Endothelial cell (in vitro differentiated cells): ENCODE measurements around the gene SLC8A2. TPM values are rescaled to one million over a fixed set of nuclear protein-coding genes. Genes with fewer than 3 reads are reported as not detected.

Experiments used
- DNase-seq: peaks from one replicate; pipeline ENCODE4 v3.0.0; 2021; ENCODE audit warnings: low spot score
- H3K27ac Mint-ChIP-seq: one replicate; pipeline ENCODE4 v1.8.0; 2021; ENCODE audit warnings: mixed read lengths, inconsistent platforms; ENCODE audit not compliant: unreplicated experiment
- H3K27me3 Mint-ChIP-seq: one replicate; pipeline ENCODE4 v1.8.0; 2021; ENCODE audit warnings: mild to moderate bottlenecking, moderate library complexity, mixed read lengths, inconsistent platforms; ENCODE audit not compliant: unreplicated experiment
- H3K36me3 Mint-ChIP-seq: one replicate; pipeline ENCODE4 v1.8.0; 2021; ENCODE audit warnings: mild to moderate bottlenecking, low read depth, mixed read lengths, inconsistent platforms; ENCODE audit not compliant: unreplicated experiment
- H3K4me1 Mint-ChIP-seq: one replicate; pipeline ENCODE4 v1.8.0; 2021; ENCODE audit warnings: mild to moderate bottlenecking, mixed read lengths, inconsistent platforms; ENCODE audit not compliant: unreplicated experiment
- H3K4me3 Mint-ChIP-seq: one replicate; pipeline ENCODE4 v1.8.0; 2021; ENCODE audit warnings: mild to moderate bottlenecking, mixed read lengths, inconsistent platforms; ENCODE audit not compliant: unreplicated experiment
- H3K9me3 Mint-ChIP-seq: one replicate; pipeline ENCODE4 v1.8.0; 2021; ENCODE audit warnings: mixed read lengths, inconsistent platforms; ENCODE audit not compliant: unreplicated experiment
- total RNA-seq: library from RNA; stranded (reverse); fragmentation: NEBNext Ultra II Directional; extraction: Animal tissue kit (Norgen Biotek cat#: 25700); gene quantifications from one replicate; pipeline ENCODE4 v1.2.1, GENCODE V29; 2021; ENCODE audit not compliant: unreplicated experiment
- TF ChIP-seq, protein P1 (sequence below): fragments of 200-600 bp; sonication (generic); IDR thresholded peaks from one replicate; pipeline ENCODE4 v1.5.0; 2021; ENCODE audit warnings: antibody characterized with exemption; ENCODE audit not compliant: unreplicated experiment

Gene SLC8A2
- total RNA-seq, 1 donor from 2014 or later: 0.80 TPM

DNA sequence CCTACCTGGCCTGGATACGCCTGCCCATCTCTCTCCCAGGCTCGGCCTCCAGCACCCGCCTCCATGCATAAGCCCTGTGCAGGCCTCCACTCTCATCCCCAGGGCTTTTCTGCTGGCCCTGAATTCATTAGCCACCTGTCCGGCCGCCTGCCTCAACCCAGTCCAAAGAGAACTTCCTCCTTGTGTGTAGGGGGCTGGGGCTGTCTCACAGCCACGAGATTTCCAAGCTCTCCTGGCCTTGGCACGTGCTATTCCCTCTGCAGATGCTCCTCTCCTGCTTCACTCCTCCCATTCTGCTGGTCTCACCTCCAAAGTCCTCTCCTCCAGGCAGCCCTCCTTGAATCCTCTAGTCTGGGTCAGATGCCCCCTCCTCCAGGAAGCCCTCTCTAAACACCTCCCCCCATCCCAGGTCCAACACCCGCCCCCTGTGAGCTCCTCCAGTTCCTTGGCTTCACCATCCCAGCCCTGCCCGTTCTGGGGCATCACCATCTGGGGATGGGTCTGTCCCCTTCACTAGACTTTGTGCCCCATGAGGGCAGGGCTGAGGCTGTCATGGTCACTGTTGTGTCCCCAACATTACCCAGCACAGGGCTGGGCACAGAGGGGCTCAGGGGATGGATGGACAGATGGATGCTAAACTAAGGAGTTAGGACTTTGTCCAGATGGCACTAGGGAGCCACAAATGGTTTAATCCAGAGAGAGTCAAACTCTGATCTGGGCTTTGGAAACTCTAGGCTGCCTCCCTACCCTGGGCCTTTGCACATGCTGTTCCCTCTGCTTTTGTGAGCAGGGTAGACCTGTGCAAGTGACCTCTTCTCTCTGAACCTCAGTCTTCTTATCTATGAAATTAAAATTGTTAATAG lies 67.1 kb downstream of the SLC8A2 start:
- peaks cover 8% of the 10 kb centered on the region for H3K36me3 Mint-ChIP-seq
- no peak overlapping the region for H3K4me3 Mint-ChIP-seq
- H3K4me1 Mint-ChIP-seq: peaks cover 5% of the 10 kb centered on the region
- H3K27me3 Mint-ChIP-seq: peaks cover 8% of the 10 kb centered on the region
- no peak overlapping the region for H3K27ac Mint-ChIP-seq
- no peaks in the 10 kb centered on the region for H3K9me3 Mint-ChIP-seq
- DNase-seq: no peak
- TF ChIP-seq, protein P1, sequence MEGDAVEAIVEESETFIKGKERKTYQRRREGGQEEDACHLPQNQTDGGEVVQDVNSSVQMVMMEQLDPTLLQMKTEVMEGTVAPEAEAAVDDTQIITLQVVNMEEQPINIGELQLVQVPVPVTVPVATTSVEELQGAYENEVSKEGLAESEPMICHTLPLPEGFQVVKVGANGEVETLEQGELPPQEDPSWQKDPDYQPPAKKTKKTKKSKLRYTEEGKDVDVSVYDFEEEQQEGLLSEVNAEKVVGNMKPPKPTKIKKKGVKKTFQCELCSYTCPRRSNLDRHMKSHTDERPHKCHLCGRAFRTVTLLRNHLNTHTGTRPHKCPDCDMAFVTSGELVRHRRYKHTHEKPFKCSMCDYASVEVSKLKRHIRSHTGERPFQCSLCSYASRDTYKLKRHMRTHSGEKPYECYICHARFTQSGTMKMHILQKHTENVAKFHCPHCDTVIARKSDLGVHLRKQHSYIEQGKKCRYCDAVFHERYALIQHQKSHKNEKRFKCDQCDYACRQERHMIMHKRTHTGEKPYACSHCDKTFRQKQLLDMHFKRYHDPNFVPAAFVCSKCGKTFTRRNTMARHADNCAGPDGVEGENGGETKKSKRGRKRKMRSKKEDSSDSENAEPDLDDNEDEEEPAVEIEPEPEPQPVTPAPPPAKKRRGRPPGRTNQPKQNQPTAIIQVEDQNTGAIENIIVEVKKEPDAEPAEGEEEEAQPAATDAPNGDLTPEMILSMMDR: no peak

DNA sequence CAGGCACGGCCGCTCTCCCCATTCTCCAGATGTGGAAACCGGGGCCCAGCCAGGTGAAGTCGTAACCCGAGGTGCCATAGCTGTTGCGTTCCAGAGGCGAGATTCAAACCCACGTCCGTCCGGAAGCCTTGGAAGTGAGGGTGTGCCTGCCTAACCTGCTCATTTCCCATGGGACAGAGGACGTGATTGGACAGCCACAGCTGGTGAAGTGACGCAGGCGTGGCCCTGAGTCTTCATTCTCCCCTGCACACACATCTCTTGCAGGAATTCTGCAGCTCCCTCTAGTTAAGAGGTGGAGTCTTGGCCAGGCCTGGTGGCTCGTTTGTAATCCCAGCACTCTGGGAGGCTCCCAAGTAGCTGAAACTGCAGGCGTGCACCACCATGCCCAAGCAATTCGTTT lies 69.2 kb downstream of the SLC8A2 start:
- Mint-ChIP-seq H3K9me3 (no peaks in the 10 kb centered on the region), H3K27ac (no peak overlapping the region), H3K27me3 (peaks cover 7% of the 10 kb centered on the region), H3K36me3 (peaks cover 8% of the 10 kb centered on the region), H3K4me3 (no peak overlapping the region), H3K4me1 (peaks cover 15% of the 10 kb centered on the region)
- TF ChIP-seq, protein P1: no peak
- DNase-seq: no peak

DNA sequence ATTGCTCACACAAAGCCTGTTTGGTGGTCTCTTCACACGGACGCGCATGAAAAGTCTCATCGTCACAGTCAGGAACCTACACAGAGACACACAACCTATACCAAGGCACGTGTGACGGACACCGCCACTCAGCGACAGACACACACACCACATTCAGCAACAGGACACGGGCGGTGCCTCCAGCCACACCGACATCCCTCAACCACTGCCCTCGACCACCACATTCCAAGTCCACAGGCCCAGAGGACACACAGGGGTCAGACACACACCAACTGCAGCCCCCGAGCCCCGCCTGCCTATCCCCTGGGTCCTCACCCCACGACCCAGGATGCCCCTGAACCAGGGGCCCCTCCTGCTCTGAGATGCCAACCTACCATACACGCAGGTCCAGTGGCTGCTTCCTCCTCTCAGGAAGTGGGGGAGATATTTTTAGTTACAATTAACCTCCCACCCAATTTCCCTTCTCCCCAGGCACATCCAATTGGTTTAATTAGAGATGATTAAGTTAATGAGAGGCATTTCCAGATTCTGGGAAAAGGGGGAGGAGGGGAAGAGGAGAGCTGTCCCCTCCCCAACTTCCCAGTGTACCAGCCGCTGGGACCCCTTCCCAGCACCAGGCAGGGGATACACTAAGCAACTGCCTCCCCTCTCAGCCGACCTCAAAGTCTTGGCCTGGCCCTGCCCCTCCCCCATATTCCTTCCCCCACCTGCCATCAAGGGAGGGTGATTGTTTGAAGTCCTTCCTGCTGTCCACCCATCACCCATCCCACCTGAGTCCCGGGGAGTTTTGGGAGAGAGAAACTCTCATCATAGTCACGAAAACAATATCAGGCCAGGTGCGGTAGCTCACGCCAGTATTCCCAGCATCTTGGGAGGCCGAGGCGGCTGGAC lies 72.7 kb downstream of the SLC8A2 start:
- TF ChIP-seq, protein P1: no peak
- peaks cover 4% of the 10 kb centered on the region for H3K36me3 Mint-ChIP-seq
- H3K27me3 Mint-ChIP-seq: peaks cover 9% of the 10 kb centered on the region
- H3K27ac Mint-ChIP-seq: no peak overlapping the region
- no peaks in the 10 kb centered on the region for H3K9me3 Mint-ChIP-seq
- no peak overlapping the region for H3K4me3 Mint-ChIP-seq
- H3K4me1 Mint-ChIP-seq: peaks cover 14% of the 10 kb centered on the region
- DNase-seq: no peak

DNA sequence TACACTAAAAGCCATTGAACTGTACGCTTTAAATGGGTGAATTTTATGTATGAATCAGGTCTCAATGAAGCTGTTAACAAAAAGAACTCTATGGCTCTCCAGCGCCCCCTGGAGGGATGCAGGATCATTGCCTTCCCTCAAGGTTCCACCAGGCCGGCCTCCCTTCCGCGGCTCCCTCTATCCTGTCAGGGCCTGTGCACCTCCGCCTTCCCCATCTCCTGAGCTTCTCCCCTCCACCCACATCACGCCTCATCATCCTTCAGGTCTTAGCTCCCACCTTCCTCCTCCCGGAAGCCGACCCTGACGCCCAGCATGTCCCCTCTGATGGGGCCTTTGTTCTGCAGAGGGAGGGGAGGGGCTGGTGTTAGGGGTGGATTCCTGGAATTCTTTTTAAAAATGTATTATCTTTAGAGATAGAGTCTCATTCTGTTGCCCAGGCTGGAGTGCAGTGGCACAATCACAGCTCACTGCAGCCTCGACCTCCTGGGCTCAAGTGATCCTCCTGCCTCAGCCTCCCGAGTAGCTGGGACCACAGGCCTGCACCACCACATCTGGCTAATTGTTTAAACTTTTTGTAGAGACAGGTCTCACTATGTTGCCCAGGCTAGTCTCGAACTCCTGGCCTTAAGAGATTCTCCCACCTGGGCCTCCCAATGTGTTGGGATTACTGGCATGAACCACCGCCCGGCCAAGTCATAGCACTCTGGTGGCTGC lies 80.0 kb downstream of the SLC8A2 start:
- peak; percentile 84 for DNase-seq
- Mint-ChIP-seq H3K36me3 (peaks cover 6% of the 10 kb centered on the region), H3K9me3 (no peaks in the 10 kb centered on the region), H3K4me1 (peaks cover 4% of the 10 kb centered on the region), H3K27ac (no peak overlapping the region), H3K27me3 (peaks cover 12% of the 10 kb centered on the region), H3K4me3 (no peak overlapping the region)
- TF ChIP-seq, protein P1: peak; percentile 91
